ENCODE measurements around the gene SLC25A1.

Gene SLC25A1

DNA sequence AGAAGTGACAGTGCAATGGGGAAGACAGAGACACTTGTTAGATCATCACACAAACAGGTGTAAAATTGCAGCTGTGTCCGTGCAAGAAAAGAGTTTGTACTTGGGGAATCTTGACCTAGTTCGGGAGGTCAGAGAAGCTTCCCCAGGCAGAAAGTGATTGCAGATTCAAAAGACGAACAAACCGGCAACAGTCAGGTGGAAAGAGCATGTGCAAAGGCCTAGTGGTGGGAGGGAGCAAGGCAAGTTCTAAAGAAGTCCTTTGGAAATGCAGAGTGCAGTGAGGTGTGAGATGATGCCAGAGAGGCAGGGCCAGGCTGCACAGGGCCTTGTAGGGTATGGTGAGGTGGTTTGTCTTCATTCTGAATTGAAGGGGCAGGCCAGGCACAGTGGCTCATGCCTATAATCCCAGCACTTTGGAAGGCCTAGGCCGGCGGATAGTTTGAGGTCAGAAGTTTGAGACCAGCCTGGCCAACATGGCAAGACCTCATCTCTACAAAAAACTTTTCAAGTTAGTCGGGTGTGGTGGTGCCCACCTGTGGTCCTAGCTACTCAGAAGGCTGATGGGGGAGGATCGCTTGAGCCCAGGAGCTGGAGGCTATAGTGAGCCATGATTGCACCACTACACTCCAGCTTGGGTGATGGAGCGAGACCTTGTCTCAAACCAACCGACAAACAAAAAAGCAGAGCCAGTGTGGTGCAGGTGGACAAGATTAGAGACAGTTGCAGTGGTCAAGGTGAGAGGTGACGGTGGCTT is 32.1 kb downstream of the SLC25A1 start:
- TF ChIP-seq FOXM1 (IDR thresholded peaks at IDR 0.05; ENCODE audit: borderline replicate concordance, low read depth) (no peak), CREB1 (IDR thresholded peaks at IDR 0.05; ENCODE audit: low read depth) (no peak)

- TF ChIP-seq TAF1 (IDR thresholded peaks at IDR 0.05; ENCODE audit: low read depth) (no peak), EP300 (IDR thresholded peaks at IDR 0.05; ENCODE audit: borderline replicate concordance) (peak; percentile 10; the same call in 1 of the 2 replicates)
These were observed 34.6 kb downstream of the SLC25A1 start for GRCh38 chr22:19143967-19144400.

- no peak for TF ChIP-seq RAD21 (IDR thresholded peaks at IDR 0.05; ENCODE audit: low read depth)
- no peak for TF ChIP-seq EGR1 (IDR thresholded peaks at IDR 0.05)
- TF ChIP-seq, protein P1, sequence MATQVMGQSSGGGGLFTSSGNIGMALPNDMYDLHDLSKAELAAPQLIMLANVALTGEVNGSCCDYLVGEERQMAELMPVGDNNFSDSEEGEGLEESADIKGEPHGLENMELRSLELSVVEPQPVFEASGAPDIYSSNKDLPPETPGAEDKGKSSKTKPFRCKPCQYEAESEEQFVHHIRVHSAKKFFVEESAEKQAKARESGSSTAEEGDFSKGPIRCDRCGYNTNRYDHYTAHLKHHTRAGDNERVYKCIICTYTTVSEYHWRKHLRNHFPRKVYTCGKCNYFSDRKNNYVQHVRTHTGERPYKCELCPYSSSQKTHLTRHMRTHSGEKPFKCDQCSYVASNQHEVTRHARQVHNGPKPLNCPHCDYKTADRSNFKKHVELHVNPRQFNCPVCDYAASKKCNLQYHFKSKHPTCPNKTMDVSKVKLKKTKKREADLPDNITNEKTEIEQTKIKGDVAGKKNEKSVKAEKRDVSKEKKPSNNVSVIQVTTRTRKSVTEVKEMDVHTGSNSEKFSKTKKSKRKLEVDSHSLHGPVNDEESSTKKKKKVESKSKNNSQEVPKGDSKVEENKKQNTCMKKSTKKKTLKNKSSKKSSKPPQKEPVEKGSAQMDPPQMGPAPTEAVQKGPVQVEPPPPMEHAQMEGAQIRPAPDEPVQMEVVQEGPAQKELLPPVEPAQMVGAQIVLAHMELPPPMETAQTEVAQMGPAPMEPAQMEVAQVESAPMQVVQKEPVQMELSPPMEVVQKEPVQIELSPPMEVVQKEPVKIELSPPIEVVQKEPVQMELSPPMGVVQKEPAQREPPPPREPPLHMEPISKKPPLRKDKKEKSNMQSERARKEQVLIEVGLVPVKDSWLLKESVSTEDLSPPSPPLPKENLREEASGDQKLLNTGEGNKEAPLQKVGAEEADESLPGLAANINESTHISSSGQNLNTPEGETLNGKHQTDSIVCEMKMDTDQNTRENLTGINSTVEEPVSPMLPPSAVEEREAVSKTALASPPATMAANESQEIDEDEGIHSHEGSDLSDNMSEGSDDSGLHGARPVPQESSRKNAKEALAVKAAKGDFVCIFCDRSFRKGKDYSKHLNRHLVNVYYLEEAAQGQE (IDR thresholded peaks at IDR 0.05; ENCODE audit: low read depth) = no peak
- no peak for TF ChIP-seq CEBPB (IDR thresholded peaks at IDR 0.05)
- TF ChIP-seq TAF1 (IDR thresholded peaks at IDR 0.05; ENCODE audit: low read depth) = no peak
- TF ChIP-seq TEAD4 (IDR thresholded peaks at IDR 0.05) = no peak
These were observed 35.3 kb downstream of the SLC25A1 start for GRCh38 chr22:19143212-19143611.

DNA sequence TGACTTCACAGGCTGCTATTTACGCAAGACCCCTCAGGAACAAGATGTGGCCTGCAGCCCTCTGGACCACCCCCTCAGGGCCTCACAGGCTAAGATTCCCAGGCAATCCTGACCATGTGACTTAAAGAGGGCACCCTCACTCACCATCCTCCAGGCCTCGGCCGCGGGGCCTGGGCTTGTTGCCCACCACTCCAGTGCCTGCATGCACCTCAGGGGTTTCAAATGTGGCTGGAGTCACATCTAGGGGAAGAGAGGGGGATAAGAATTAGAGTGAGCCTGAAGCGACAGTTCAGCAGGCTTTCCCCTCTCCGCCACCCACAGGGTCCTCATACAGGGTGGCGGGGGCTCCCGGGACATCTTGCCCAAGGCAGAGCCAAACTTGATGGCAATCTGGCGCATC is 36.1 kb downstream of the SLC25A1 start:
- TF ChIP-seq ZBTB7A (IDR thresholded peaks at IDR 0.05; ENCODE audit: low read depth) = no peak
- TF ChIP-seq, protein P1 (IDR thresholded peaks at IDR 0.05; ENCODE audit: low read depth) = no peak
- no peak for TF ChIP-seq TCF12 (IDR thresholded peaks at IDR 0.05; ENCODE audit: low read depth)
- no peak for TF ChIP-seq NFIC (IDR thresholded peaks at IDR 0.05)
- TF ChIP-seq, protein P2, sequence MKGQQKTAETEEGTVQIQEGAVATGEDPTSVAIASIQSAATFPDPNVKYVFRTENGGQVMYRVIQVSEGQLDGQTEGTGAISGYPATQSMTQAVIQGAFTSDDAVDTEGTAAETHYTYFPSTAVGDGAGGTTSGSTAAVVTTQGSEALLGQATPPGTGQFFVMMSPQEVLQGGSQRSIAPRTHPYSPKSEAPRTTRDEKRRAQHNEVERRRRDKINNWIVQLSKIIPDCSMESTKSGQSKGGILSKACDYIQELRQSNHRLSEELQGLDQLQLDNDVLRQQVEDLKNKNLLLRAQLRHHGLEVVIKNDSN (IDR thresholded peaks at IDR 0.05) = no peak
- no peak for TF ChIP-seq EP300 (IDR thresholded peaks at IDR 0.05; ENCODE audit: borderline replicate concordance)
- TF ChIP-seq TEAD4 (IDR thresholded peaks at IDR 0.05) = no peak
- TF ChIP-seq YY1 (IDR thresholded peaks at IDR 0.05; ENCODE audit: low read depth) = no peak
- no peak for TF ChIP-seq EGR1 (IDR thresholded peaks at IDR 0.05)
- no peak for TF ChIP-seq FOXM1 (IDR thresholded peaks at IDR 0.05; ENCODE audit: borderline replicate concordance, low read depth)
- no peak for TF ChIP-seq RAD21 (IDR thresholded peaks at IDR 0.05; ENCODE audit: low read depth)
- TF ChIP-seq CREB1 (IDR thresholded peaks at IDR 0.05; ENCODE audit: low read depth) = no peak
- TF ChIP-seq, protein P3, sequence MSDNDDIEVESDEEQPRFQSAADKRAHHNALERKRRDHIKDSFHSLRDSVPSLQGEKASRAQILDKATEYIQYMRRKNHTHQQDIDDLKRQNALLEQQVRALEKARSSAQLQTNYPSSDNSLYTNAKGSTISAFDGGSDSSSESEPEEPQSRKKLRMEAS (IDR thresholded peaks at IDR 0.05) = no peak
- no peak for TF ChIP-seq TAF1 (IDR thresholded peaks at IDR 0.05; ENCODE audit: low read depth)
- no peak for TF ChIP-seq CEBPB (IDR thresholded peaks at IDR 0.05)

GRCh38 chr22:19139974-19140373 is 38.6 kb downstream of the SLC25A1 start:
- TF ChIP-seq EP300 (IDR thresholded peaks at IDR 0.05; ENCODE audit: borderline replicate concordance) (no peak), ZBTB7A (IDR thresholded peaks at IDR 0.05; ENCODE audit: low read depth) (no peak), TCF12 (IDR thresholded peaks at IDR 0.05; ENCODE audit: low read depth) (no peak), CREB1 (IDR thresholded peaks at IDR 0.05; ENCODE audit: low read depth) (no peak), EGR1 (IDR thresholded peaks at IDR 0.05) (no peak), YY1 (IDR thresholded peaks at IDR 0.05; ENCODE audit: low read depth) (no peak), TEAD4 (IDR thresholded peaks at IDR 0.05) (no peak), NFIC (IDR thresholded peaks at IDR 0.05) (no peak)
- TF ChIP-seq, protein P1 (IDR thresholded peaks at IDR 0.05; ENCODE audit: low read depth) = no peak
- TF ChIP-seq, protein P2 (IDR thresholded peaks at IDR 0.05) = no peak
- TF ChIP-seq, protein P3 (IDR thresholded peaks at IDR 0.05) = no peak

All from Ishikawa (cell line).